ENCODE data around the gene SLC25A20.

Gene SLC25A20

DNA sequence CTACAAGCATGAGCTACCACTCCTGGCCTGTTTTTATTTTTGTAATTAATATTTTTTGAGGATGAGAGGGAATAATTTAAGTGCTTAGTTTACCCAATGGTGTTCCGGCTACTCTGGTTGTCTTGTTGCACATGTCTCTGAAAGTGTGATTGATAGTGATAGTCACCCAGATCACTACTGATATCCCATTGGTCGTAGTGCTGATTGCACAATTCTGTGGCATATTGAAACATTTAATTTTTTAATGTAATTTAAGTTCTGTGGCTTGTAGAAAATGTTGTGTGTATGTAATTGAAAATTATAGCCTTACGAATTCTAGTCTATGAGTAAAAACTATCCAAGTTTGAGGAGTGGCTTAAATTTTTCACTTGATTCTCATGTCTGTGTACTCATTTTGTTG is 31.9 kb upstream of the SLC25A20 start:
- no peaks in the 10 kb centered on the region for H3K79me1 ChIP-seq (ENCODE audit: low read length)
- H3K9ac ChIP-seq (ENCODE audit: low read length), result no peak overlapping the region
- no peak overlapping the region for H4K91ac ChIP-seq (ENCODE audit: low read depth, low read length)
- no peak overlapping the region for H2BK12ac ChIP-seq (ENCODE audit: low read length)
- H3K27me3 ChIP-seq (ENCODE audit: insufficient read depth, low read length), result no peaks in the 10 kb centered on the region
- no peak overlapping the region for H2BK5ac ChIP-seq (ENCODE audit: low read depth, low read length, poor library complexity)
- H3K4me3 ChIP-seq (ENCODE audit: low read depth, low read length), result no peak overlapping the region
- H3K4me1 ChIP-seq (ENCODE audit: control insufficient read depth in 1 of 2, insufficient read depth in 2 of 2, low read length in 2 of 2), result peaks cover 2 to 3% of the 10 kb centered on the region in 2 experiments
- no CpG with 5 or more reads among the region's 3 CpGs for whole genome bisulfite sequencing (ENCODE audit: extremely low coverage, insufficient coverage, insufficient read length)
- H3K36me3 ChIP-seq (ENCODE audit: control insufficient read depth in 1 of 2, insufficient read depth in 2 of 2, low read length in 2 of 2), result peaks cover 27% of the 10 kb centered on the region in 2 experiments
- no peak overlapping the region for H3K4me2 ChIP-seq (ENCODE audit: low read length)
- no peak overlapping the region for H3K14ac ChIP-seq (ENCODE audit: low read length)
- no peak overlapping the region for H4K8ac ChIP-seq (ENCODE audit: low read depth, low read length)
- no peak overlapping the region for H3K18ac ChIP-seq (ENCODE audit: low read length)
- H2BK120ac ChIP-seq (ENCODE audit: insufficient read depth, low read length, poor library complexity), result no peak overlapping the region
- H3K4ac ChIP-seq (ENCODE audit: low read depth, low read length), result peak overlapping the region; percentile 69
- peaks cover 3% of the 10 kb centered on the region for H3K79me2 ChIP-seq (ENCODE audit: control insufficient read depth, insufficient read depth, low read length, poor library complexity)
- H4K12ac ChIP-seq (ENCODE audit: low read depth, low read length), result no peak overlapping the region
- DNase-seq, result no peak
- no peaks in the 10 kb centered on the region for H3K9me3 ChIP-seq (ENCODE audit: insufficient read depth, low read depth, low read length)
- no peak overlapping the region for H2AK5ac ChIP-seq (ENCODE audit: low read length)
- H3K27ac ChIP-seq (ENCODE audit: low read depth, low read length), result no peak overlapping the region
- no peak overlapping the region for H2AFZ ChIP-seq (ENCODE audit: insufficient read depth, low read length, poor library complexity)
- no peak overlapping the region for H3K23ac ChIP-seq (ENCODE audit: low read length)

DNA sequence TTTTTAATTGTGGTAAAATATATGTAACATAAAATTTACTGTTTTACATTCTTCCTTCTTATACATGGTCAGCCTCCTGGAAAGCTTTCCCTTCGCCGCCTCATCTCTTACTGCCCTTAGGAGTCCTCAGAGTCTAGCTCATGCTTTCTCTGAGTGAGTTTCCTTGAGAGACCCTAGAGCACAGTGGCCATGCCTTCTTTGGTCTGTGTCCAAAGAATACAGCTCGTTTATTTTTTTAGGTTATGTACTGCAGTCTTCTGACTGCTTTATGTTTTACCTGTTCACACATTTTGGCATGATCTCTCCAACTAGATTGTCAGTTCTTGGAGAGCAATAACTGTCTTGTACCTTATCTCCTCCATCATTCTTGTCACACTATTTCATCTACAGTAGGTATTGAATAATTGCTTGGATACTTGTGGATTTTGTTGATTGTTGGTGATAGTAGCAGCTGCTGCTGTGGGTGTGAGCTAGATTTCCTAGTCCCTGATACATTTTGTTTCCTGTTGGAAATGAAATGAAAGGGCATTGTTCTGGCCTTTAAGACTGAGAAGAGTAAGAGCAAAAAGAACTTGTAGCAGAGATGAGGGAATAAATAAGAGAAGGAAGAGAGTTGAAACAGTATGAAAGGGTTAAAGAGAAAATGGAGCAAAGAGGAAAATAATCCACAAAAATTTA is 30.8 kb upstream of the SLC25A20 start:
- H2AK5ac ChIP-seq (ENCODE audit: low read length), result no peak overlapping the region
- no CpG with 5 or more reads among the region's 3 CpGs for WGBS (ENCODE audit: extremely low coverage, insufficient coverage, insufficient read length)
- no peaks in the 10 kb centered on the region for H3K79me1 ChIP-seq (ENCODE audit: low read length)
- no peak overlapping the region for H3K9ac ChIP-seq (ENCODE audit: low read length)
- no peak overlapping the region for H3K4me3 ChIP-seq (ENCODE audit: low read depth, low read length)
- H3K27ac ChIP-seq (ENCODE audit: low read depth, low read length), result no peak overlapping the region
- H3K4me2 ChIP-seq (ENCODE audit: low read length), result no peak overlapping the region
- H3K27me3 ChIP-seq (ENCODE audit: insufficient read depth, low read length), result no peaks in the 10 kb centered on the region
- no peak overlapping the region for H2AFZ ChIP-seq (ENCODE audit: insufficient read depth, low read length, poor library complexity)
- no peak overlapping the region for H3K14ac ChIP-seq (ENCODE audit: low read length)
- no peaks in the 10 kb centered on the region for H3K9me3 ChIP-seq (ENCODE audit: insufficient read depth, low read depth, low read length)
- H4K8ac ChIP-seq (ENCODE audit: low read depth, low read length), result no peak overlapping the region
- H2BK12ac ChIP-seq (ENCODE audit: low read length), result no peak overlapping the region
- H2BK5ac ChIP-seq (ENCODE audit: low read depth, low read length, poor library complexity), result no peak overlapping the region
- peaks cover 2 to 3% of the 10 kb centered on the region in 2 experiments for H3K4me1 ChIP-seq (ENCODE audit: control insufficient read depth in 1 of 2, insufficient read depth in 2 of 2, low read length in 2 of 2)
- H4K91ac ChIP-seq (ENCODE audit: low read depth, low read length), result no peak overlapping the region
- H3K79me2 ChIP-seq (ENCODE audit: control insufficient read depth, insufficient read depth, low read length, poor library complexity), result peaks cover 3% of the 10 kb centered on the region
- H2BK120ac ChIP-seq (ENCODE audit: insufficient read depth, low read length, poor library complexity), result no peak overlapping the region
- H3K23ac ChIP-seq (ENCODE audit: low read length), result no peak overlapping the region
- peak in 1 of 2 donors; percentile 54 for DNase-seq
- H3K18ac ChIP-seq (ENCODE audit: low read length), result no peak overlapping the region
- no peak overlapping the region for H3K4ac ChIP-seq (ENCODE audit: low read depth, low read length)
- H3K36me3 ChIP-seq (ENCODE audit: control insufficient read depth in 1 of 2, insufficient read depth in 2 of 2, low read length in 2 of 2), result peaks cover 28 to 33% of the 10 kb centered on the region in 2 experiments
- no peak overlapping the region for H4K12ac ChIP-seq (ENCODE audit: low read depth, low read length)

DNA sequence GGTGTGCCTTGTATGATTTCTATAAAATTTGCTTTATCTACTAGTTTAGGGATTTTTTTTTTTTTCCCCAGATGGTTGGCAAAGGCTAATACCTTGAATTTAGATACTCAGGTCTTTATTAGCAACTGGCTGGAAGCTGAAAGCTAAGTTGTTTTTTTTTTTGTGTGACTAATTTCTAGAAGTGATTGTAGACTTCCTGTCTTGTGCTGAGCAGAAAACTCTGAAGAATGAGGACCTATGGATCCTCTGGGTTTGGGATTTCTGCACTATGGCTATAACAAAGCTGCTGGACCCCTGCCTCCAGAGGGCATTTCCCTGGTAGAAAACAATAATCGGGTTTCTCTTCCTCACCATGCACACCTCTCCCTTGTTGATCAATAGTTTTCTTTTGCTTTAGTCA is 30.0 kb upstream of the SLC25A20 start:
- Histone ChIP-seq H4K8ac (ENCODE audit: low read depth, low read length) (no peak overlapping the region), H3K23ac (ENCODE audit: low read length) (no peak overlapping the region), H3K9me3 (ENCODE audit: insufficient read depth, low read depth, low read length) (no peaks in the 10 kb centered on the region), H3K4me1 (ENCODE audit: control insufficient read depth in 1 of 2, insufficient read depth in 2 of 2, low read length in 2 of 2) (peaks cover 2 to 3% of the 10 kb centered on the region in 2 experiments), H3K4me3 (ENCODE audit: low read depth, low read length) (no peak overlapping the region), H4K12ac (ENCODE audit: low read depth, low read length) (no peak overlapping the region), H3K4me2 (ENCODE audit: low read length) (no peak overlapping the region), H2BK120ac (ENCODE audit: insufficient read depth, low read length, poor library complexity) (no peak overlapping the region), H3K4ac (ENCODE audit: low read depth, low read length) (peak overlapping the region; percentile 66), H2AK5ac (ENCODE audit: low read length) (no peak overlapping the region), H4K91ac (ENCODE audit: low read depth, low read length) (no peak overlapping the region), H3K27ac (ENCODE audit: low read depth, low read length) (no peak overlapping the region), H2AFZ (ENCODE audit: insufficient read depth, low read length, poor library complexity) (no peak overlapping the region), H3K18ac (ENCODE audit: low read length) (no peak overlapping the region), H3K14ac (ENCODE audit: low read length) (no peak overlapping the region), H3K36me3 (ENCODE audit: control insufficient read depth in 1 of 2, insufficient read depth in 2 of 2, low read length in 2 of 2) (peaks cover 35 to 37% of the 10 kb centered on the region in 2 experiments), H3K27me3 (ENCODE audit: insufficient read depth, low read length) (no peaks in the 10 kb centered on the region), H2BK12ac (ENCODE audit: low read length) (no peak overlapping the region), H3K79me1 (ENCODE audit: low read length) (no peaks in the 10 kb centered on the region), H3K79me2 (ENCODE audit: control insufficient read depth, insufficient read depth, low read length, poor library complexity) (peaks cover 3% of the 10 kb centered on the region), H2BK5ac (ENCODE audit: low read depth, low read length, poor library complexity) (no peak overlapping the region), H3K9ac (ENCODE audit: low read length) (no peak overlapping the region)
- no CpG with 5 or more reads among the region's 1 CpG for WGBS (ENCODE audit: extremely low coverage, insufficient coverage, insufficient read length)
- no peak for DNase-seq

DNA sequence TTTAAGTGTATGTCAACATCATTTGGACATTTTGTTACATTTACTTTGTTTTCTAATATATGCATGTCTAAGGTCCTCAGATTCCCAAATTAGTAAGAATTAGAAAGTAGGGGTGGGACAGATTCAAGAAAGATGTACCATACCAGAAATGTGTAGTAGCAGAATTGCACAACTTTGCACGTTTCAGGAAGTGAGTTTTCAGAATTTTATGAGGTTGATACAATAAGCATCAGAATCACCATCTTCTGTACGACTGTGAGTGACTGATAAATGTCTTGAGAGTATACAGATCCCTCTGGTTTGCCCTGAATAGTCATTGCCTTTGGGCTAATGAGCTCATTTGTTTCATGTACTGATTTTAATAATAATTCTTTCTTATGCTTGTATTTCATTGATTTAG is 29.2 kb upstream of the SLC25A20 start:
- no peak overlapping the region for H3K18ac ChIP-seq (ENCODE audit: low read length)
- H2AFZ ChIP-seq (ENCODE audit: insufficient read depth, low read length, poor library complexity), result no peak overlapping the region
- H4K8ac ChIP-seq (ENCODE audit: low read depth, low read length), result no peak overlapping the region
- no peaks in the 10 kb centered on the region for H3K27me3 ChIP-seq (ENCODE audit: insufficient read depth, low read length)
- H3K27ac ChIP-seq (ENCODE audit: low read depth, low read length), result no peak overlapping the region
- H3K9me3 ChIP-seq (ENCODE audit: insufficient read depth, low read depth, low read length), result no peaks in the 10 kb centered on the region
- H3K79me1 ChIP-seq (ENCODE audit: low read length), result no peaks in the 10 kb centered on the region
- no peak overlapping the region for H4K91ac ChIP-seq (ENCODE audit: low read depth, low read length)
- WGBS (ENCODE audit: extremely low coverage, insufficient coverage, insufficient read length), result no CpG with 5 or more reads among the region's 2 CpGs
- H4K12ac ChIP-seq (ENCODE audit: low read depth, low read length), result no peak overlapping the region
- peaks cover 2 to 3% of the 10 kb centered on the region in 2 experiments for H3K4me1 ChIP-seq (ENCODE audit: control insufficient read depth in 1 of 2, insufficient read depth in 2 of 2, low read length in 2 of 2)
- peaks cover 3% of the 10 kb centered on the region for H3K79me2 ChIP-seq (ENCODE audit: control insufficient read depth, insufficient read depth, low read length, poor library complexity)
- no peak overlapping the region for H3K4me3 ChIP-seq (ENCODE audit: low read depth, low read length)
- H3K23ac ChIP-seq (ENCODE audit: low read length), result no peak overlapping the region
- no peak overlapping the region for H3K4me2 ChIP-seq (ENCODE audit: low read length)
- no peak overlapping the region for H3K14ac ChIP-seq (ENCODE audit: low read length)
- no peak overlapping the region for H2BK12ac ChIP-seq (ENCODE audit: low read length)
- peaks cover 30 to 34% of the 10 kb centered on the region in 2 experiments for H3K36me3 ChIP-seq (ENCODE audit: control insufficient read depth in 1 of 2, insufficient read depth in 2 of 2, low read length in 2 of 2)
- no peak overlapping the region for H3K9ac ChIP-seq (ENCODE audit: low read length)
- H2BK5ac ChIP-seq (ENCODE audit: low read depth, low read length, poor library complexity), result no peak overlapping the region
- no peak overlapping the region for H2BK120ac ChIP-seq (ENCODE audit: insufficient read depth, low read length, poor library complexity)
- no peak overlapping the region for H3K4ac ChIP-seq (ENCODE audit: low read depth, low read length)
- no peak for DNase-seq
- no peak overlapping the region for H2AK5ac ChIP-seq (ENCODE audit: low read length)
